Loucy (cell line): ENCODE measurements around the gene KANSL1.
A peak's percentile ranks its signal among the peaks of the same experiment; 100 is the strongest.

Source experiments
- EZH2phosphoT487 ChIP-seq: fragments of 200-600 bp; IDR thresholded peaks from 2 replicates; pipeline ENCODE4 v1.6.1; 2018; ENCODE audit warnings: antibody characterized with exemption, mild to moderate bottlenecking, moderate library complexity, borderline replicate concordance
- TF ChIP-seq, protein P1 (sequence below): fragments of 200-600 bp; sonication (generic); conservative IDR thresholded peaks from 2 replicates; pipeline ENCODE4 v1.5.1; 2014; ENCODE audit warnings: mild to moderate bottlenecking, antibody characterized with exemption, low read length

DNA sequence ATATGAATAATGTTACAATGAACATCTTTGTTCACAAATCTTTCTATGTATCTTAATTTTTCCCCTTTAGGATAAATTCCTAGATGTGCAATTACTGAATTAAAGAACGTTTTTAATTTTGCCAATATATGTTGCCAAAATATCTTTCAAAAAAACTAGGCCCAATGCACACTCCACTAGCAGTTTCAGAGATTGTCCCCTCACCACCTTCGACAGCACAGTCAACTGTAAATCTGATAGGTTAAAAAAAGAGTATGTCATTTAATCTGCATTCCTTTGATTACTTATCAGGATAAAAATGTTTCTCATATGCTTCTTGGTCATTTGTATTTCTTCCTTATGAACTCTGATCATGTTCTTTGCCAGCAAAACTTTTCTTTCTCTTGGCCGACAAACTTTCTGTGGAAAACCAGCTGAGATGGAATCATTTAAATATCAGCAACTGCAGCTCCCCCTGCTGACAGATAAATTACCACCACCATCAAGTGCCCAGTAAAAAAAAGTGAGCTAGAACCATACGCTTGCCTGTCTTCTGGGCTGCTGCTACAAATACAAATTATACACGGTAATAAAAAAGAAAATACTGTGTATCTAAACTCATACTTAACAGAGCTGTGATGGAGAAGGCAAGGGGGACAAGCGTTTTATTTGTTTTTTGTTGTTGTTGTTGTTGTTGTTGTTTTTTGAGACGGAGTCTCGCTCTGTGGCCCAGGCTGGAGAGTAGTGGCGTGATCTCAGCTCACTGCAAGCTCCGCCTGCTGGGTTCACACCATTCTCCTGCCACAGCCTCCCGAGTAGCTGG is 19.6 kb upstream of the KANSL1 start:
- TF ChIP-seq, protein P1, sequence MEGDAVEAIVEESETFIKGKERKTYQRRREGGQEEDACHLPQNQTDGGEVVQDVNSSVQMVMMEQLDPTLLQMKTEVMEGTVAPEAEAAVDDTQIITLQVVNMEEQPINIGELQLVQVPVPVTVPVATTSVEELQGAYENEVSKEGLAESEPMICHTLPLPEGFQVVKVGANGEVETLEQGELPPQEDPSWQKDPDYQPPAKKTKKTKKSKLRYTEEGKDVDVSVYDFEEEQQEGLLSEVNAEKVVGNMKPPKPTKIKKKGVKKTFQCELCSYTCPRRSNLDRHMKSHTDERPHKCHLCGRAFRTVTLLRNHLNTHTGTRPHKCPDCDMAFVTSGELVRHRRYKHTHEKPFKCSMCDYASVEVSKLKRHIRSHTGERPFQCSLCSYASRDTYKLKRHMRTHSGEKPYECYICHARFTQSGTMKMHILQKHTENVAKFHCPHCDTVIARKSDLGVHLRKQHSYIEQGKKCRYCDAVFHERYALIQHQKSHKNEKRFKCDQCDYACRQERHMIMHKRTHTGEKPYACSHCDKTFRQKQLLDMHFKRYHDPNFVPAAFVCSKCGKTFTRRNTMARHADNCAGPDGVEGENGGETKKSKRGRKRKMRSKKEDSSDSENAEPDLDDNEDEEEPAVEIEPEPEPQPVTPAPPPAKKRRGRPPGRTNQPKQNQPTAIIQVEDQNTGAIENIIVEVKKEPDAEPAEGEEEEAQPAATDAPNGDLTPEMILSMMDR, result peak; percentile 81
- no peak for TF ChIP-seq EZH2phosphoT487
